ENCODE data around the gene PXK.

PXK gene

DNA sequence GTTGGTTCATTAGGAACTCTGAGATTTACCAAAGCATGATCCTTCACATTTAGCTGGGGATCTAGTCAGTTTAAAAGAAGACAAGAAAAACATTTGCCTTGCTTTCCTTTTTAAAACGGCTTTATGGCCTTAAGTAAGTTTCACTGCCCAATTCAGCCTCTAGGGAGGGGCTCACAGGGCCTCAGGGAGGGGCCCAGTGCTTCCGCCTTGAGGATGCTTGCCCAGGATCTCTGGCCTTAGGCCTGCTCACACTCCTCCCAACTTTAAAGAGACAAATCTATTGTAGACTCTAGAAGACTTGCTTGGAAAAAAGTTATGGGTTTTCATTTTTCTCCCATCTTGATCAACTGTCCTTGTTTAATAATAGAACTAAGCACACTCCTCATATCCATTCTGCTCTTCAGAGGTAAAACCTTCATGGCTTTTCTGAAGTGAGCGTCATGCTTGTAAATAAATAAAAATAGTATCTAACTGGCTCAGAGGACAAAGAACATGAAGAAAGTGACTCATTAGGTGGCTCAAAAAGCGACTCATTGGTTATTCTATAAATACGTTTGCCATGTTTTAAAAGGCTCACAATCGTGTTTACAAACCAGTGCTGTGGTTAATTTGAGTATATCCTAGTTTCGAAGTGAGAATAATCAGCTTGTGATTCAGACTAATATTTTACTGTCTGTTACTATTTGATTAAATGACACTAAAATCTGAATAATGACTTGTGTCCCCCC lies 87.3 kb downstream of the PXK start:
- H3K27ac ChIP-seq (ENCODE audit: low read depth, low read length) = no peak overlapping the region
- peaks cover 30% of the 10 kb centered on the region for H3K36me3 ChIP-seq (ENCODE audit: control insufficient read depth, insufficient read depth, low read length)
- H3K4me1 ChIP-seq (ENCODE audit: control insufficient read depth, insufficient read depth, low read length) = peaks cover 21% of the 10 kb centered on the region
- no peak overlapping the region for H3K4me3 ChIP-seq (ENCODE audit: low read depth, low read length)
- H3K9me3 ChIP-seq (ENCODE audit: control insufficient read depth, insufficient read depth, low read depth, low read length) = no peaks in the 10 kb centered on the region
- no peak overlapping the region for H3K9ac ChIP-seq (ENCODE audit: low read length)
- no peaks in the 10 kb centered on the region for H3K27me3 ChIP-seq (ENCODE audit: control insufficient read depth, insufficient read depth, low read length)

DNA sequence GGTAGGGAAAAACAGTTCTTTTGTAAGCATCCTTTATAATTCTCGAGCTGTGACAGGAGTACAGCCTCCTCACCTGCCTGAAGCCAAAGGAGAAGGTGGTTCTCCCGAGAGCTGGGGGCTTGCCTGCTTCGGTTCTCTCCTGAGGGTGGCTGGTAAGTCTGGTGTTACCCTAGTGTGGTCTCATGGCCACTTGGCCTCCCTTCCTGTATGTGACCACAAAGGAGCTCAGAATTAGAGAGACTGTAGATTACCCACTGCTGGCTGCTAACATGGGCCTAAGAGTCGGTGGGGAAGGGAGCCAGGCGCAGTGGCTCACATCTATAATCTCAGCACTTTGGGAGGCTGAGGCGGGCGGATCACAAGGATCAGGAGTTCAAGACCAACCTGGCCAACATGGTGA lies 88.3 kb downstream of the PXK start:
- Histone ChIP-seq H3K27me3 (ENCODE audit: control insufficient read depth, insufficient read depth, low read length) (no peaks in the 10 kb centered on the region), H3K4me1 (ENCODE audit: control insufficient read depth, insufficient read depth, low read length) (peaks cover 10% of the 10 kb centered on the region; the same call in 1 of the 2 replicates), H3K36me3 (ENCODE audit: control insufficient read depth, insufficient read depth, low read length) (peaks cover 40% of the 10 kb centered on the region), H3K27ac (ENCODE audit: low read depth, low read length) (no peak overlapping the region), H3K9me3 (ENCODE audit: control insufficient read depth, insufficient read depth, low read depth, low read length) (no peaks in the 10 kb centered on the region), H3K4me3 (ENCODE audit: low read depth, low read length) (no peak overlapping the region), H3K9ac (ENCODE audit: low read length) (no peak overlapping the region)

DNA sequence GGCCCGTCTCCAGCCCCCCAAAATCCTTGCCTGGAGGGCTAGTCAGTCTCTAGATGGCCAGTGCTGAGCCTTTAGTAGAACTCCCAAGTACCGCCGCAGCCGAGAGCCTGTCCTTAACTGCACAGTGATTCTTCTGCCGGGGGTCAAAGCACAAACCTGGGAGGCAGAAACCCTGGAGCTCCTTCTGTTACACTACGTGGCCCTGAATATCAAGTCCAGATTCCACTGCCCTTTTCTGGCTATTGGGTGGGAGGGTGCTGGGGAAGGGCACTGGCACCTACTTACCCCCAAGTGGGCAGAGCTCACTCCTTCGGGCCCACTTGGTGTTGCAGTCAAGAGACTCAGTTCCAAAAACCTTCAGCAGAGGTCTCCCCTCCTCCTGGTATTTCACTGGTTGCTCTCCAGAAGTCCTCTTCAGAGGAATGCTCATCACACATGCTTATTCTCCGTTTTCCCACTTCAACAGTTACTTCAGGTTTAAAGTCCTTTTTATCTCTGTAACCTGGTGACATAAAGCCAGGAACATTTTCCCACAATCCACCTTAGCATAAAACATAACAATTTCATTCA lies 90.1 kb downstream of the PXK start:
- Histone ChIP-seq H3K27me3 (ENCODE audit: control insufficient read depth, insufficient read depth, low read length) (no peaks in the 10 kb centered on the region), H3K9me3 (ENCODE audit: control insufficient read depth, insufficient read depth, low read depth, low read length) (no peaks in the 10 kb centered on the region), H3K36me3 (ENCODE audit: control insufficient read depth, insufficient read depth, low read length) (peaks cover 59% of the 10 kb centered on the region), H3K9ac (ENCODE audit: low read length) (no peak overlapping the region), H3K4me1 (ENCODE audit: control insufficient read depth, insufficient read depth, low read length) (peaks cover 5% of the 10 kb centered on the region; the same call in 1 of the 2 replicates), H3K27ac (ENCODE audit: low read depth, low read length) (no peak overlapping the region), H3K4me3 (ENCODE audit: low read depth, low read length) (no peak overlapping the region)

DNA sequence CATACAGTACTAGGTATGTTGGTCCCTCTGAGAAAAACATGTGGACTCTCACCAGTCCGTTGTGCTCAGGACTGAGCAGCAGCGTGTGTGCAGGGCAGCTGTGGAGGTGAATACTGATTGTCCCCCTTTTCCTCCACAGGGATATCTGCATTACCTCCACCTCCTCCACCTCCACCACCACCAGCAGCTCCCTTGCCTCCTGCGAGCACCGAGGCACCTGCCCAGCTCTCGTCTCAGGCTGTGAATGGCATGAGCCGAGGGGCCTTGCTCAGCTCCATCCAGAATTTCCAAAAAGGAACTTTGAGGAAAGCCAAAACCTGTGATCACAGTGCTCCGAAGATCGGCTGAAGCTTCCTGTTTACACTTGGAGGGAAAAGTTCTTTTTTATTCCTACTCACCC lies 91.9 kb downstream of the PXK start:
- H3K27me3 ChIP-seq (ENCODE audit: control insufficient read depth, insufficient read depth, low read length) = no peaks in the 10 kb centered on the region
- H3K27ac ChIP-seq (ENCODE audit: low read depth, low read length) = no peak overlapping the region
- H3K9ac ChIP-seq (ENCODE audit: low read length) = no peak overlapping the region
- H3K36me3 ChIP-seq (ENCODE audit: control insufficient read depth, insufficient read depth, low read length) = peaks cover 76% of the 10 kb centered on the region
- H3K4me3 ChIP-seq (ENCODE audit: low read depth, low read length) = no peak overlapping the region
- H3K9me3 ChIP-seq (ENCODE audit: control insufficient read depth, insufficient read depth, low read depth, low read length) = no peaks in the 10 kb centered on the region
- H3K4me1 ChIP-seq (ENCODE audit: control insufficient read depth, insufficient read depth, low read length) = peaks cover 5% of the 10 kb centered on the region; the same call in 1 of the 2 replicates

DNA sequence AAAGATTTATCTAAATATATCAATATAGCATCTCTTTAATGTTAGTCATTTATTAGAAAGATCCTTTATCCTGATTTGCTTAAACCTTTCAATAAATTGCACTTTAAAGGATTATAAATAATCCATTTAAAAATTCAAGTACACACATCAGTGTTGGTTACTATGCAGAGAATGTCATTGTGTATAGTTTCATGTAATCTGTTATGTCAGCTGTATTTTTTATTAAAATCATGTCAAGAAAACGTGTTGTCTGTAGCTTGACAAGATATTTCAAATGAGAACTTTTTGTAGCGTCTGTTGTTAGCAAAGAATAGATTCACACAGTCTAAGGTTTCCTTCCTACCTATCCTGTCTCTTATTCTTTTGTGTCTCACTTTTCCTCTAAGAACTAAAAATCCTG lies 93.1 kb downstream of the PXK start:
- Histone ChIP-seq H3K9ac (ENCODE audit: low read length) (no peak overlapping the region), H3K27me3 (ENCODE audit: control insufficient read depth, insufficient read depth, low read length) (no peaks in the 10 kb centered on the region), H3K36me3 (ENCODE audit: control insufficient read depth, insufficient read depth, low read length) (peaks cover 88% of the 10 kb centered on the region), H3K9me3 (ENCODE audit: control insufficient read depth, insufficient read depth, low read depth, low read length) (no peaks in the 10 kb centered on the region), H3K27ac (ENCODE audit: low read depth, low read length) (no peak overlapping the region), H3K4me3 (ENCODE audit: low read depth, low read length) (no peak overlapping the region), H3K4me1 (ENCODE audit: control insufficient read depth, insufficient read depth, low read length) (peaks cover 5% of the 10 kb centered on the region; the same call in 1 of the 2 replicates)

DNA sequence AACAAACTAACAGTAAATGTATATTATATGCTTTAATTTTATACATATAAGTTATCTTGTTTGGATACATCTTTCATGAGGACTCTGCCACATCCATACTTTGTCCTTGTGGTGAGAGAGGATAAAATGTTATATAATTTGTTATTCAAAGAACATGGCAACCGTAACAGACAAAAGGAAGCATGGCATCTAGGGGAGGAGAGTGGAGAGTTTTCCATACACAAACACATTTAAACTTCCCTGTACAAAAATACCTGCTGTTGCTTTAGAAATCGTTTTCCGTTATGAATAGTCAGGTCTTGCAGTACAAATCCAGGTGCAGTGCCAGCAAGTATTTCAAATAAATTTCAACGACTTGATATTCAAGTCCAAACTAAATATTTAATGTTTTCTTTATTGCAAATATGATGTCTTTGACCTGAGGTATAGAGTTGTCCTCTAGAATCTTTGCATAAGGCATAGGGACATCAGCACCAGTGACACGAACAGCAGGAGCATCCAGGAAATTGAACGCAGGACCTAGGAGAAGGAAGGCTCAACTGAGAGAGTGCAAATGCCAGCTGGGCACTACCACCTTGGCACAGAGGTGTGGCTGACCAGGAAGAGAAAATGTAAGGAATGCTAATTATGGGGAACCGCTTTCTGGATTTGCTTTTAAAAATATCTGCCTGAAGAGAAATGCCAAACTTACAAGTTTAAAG lies 95.1 kb downstream of the PXK start:
- Histone ChIP-seq H3K36me3 (ENCODE audit: control insufficient read depth, insufficient read depth, low read length) (peaks cover 91% of the 10 kb centered on the region), H3K27me3 (ENCODE audit: control insufficient read depth, insufficient read depth, low read length) (no peaks in the 10 kb centered on the region), H3K27ac (ENCODE audit: low read depth, low read length) (no peak overlapping the region), H3K9me3 (ENCODE audit: control insufficient read depth, insufficient read depth, low read depth, low read length) (no peaks in the 10 kb centered on the region), H3K4me3 (ENCODE audit: low read depth, low read length) (no peak overlapping the region), H3K4me1 (ENCODE audit: control insufficient read depth, insufficient read depth, low read length) (peaks cover 5% of the 10 kb centered on the region; the same call in 1 of the 2 replicates), H3K9ac (ENCODE audit: low read length) (no peak overlapping the region)

DNA sequence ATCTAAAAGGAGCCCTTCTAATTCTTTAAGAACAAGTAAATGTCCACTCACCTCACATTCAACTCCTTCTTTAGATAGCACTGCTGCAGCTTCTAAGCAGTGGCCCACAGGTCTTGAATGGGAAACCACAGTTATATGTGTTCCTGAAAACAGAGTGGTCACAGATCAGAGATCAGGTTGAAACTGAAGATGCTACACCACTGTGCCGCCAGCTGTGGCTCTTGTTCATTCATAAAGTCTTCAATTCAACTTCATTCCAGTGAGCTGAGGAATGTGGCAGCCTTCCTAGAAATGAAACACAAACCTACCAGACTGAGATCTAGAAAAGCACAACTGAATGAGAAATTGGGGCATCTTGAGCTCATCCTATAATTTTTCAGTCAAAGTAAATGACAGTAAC lies 97.0 kb downstream of the PXK start:
- H3K27me3 ChIP-seq (ENCODE audit: control insufficient read depth, insufficient read depth, low read length) = no peaks in the 10 kb centered on the region
- no peak overlapping the region for H3K27ac ChIP-seq (ENCODE audit: low read depth, low read length)
- no peaks in the 10 kb centered on the region for H3K9me3 ChIP-seq (ENCODE audit: control insufficient read depth, insufficient read depth, low read depth, low read length)
- peaks cover 76% of the 10 kb centered on the region for H3K36me3 ChIP-seq (ENCODE audit: control insufficient read depth, insufficient read depth, low read length)
- no peak overlapping the region for H3K9ac ChIP-seq (ENCODE audit: low read length)
- H3K4me3 ChIP-seq (ENCODE audit: low read depth, low read length) = no peak overlapping the region
- H3K4me1 ChIP-seq (ENCODE audit: control insufficient read depth, insufficient read depth, low read length) = peaks cover 8% of the 10 kb centered on the region

DNA sequence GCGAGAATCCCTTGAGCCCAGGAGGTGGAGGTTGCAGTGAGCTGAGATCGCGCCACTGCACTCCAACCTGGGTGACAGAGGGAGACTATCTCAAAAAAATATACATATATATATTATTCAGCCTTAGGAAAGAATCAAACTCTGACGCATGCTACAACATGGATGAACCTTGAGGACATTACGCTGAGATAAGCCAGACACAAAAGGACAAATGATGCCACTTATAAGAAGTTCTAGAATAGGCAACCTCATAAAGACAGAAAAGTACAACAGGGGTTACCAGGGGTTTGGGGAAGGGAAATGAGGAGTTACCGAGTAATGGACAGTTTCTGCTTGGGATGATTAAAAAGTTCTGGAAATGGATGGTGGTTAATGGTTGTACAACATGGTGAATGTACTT lies 100.2 kb downstream of the PXK start:
- H3K9me3 ChIP-seq (ENCODE audit: control insufficient read depth, insufficient read depth, low read depth, low read length) = no peaks in the 10 kb centered on the region
- peaks cover 44% of the 10 kb centered on the region for H3K36me3 ChIP-seq (ENCODE audit: control insufficient read depth, insufficient read depth, low read length)
- no peaks in the 10 kb centered on the region for H3K27me3 ChIP-seq (ENCODE audit: control insufficient read depth, insufficient read depth, low read length)
- peaks cover 37% of the 10 kb centered on the region for H3K4me1 ChIP-seq (ENCODE audit: control insufficient read depth, insufficient read depth, low read length)
- peak overlapping the region; percentile 95 for H3K4me3 ChIP-seq (ENCODE audit: low read depth, low read length)
- H3K27ac ChIP-seq (ENCODE audit: low read depth, low read length) = peak overlapping the region; percentile 96
- H3K9ac ChIP-seq (ENCODE audit: low read length) = peak overlapping the region; percentile 97

DNA sequence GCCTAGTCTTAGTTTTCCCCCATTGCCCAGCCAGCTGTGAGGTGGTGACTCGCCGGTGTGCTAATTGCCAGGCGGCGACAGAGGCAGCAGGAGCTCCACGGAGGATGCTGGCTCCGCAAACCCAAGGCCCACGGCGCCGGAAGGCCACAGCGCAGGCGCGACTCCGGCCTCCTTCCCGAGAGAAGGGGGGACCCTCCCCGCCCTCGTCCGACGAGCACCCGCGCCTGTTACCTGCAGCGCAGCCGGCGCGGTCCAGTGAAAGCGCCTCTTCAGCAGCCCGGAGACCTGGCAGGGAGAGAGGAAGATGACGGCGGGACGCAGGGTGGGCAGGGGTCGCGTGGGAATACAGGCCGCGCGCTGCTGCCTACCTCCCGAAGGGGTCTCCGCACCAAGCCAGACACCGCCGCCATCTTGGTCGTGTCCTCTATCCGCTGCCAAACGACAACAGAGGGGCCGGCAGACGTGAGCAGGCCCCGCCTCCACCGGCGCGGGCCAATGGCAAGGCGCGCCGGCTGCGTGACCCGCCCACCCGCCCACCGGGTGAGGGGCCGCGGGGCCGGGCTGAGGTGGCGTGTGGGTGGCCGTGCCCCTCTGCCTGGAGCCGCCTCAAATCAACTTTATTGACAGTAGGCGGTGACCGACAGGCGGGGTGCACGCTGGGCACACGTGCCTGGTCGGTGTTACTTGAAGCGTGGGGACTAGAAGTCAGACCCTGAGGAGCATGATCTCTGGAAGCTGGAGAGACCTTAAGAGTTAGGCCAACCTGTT lies 100.9 kb downstream of the PXK start, which contains the start of gene PDHB:
Gene PDHB, minus strand, starts transcription at position 433 of the 768 bp plus-strand sequence. Its CDS starts 23 bp downstream, at position 410.
- peak within 1 kb of the TSS; percentile 97 for H3K9ac ChIP-seq (ENCODE audit: low read length)
- H3K27me3 ChIP-seq (ENCODE audit: control insufficient read depth, insufficient read depth, low read length) = no peaks in the 10 kb centered on the region
- peaks cover 37% of the 10 kb centered on the region for H3K36me3 ChIP-seq (ENCODE audit: control insufficient read depth, insufficient read depth, low read length)
- peak within 1 kb of the TSS; percentile 96 for H3K27ac ChIP-seq (ENCODE audit: low read depth, low read length)
- H3K9me3 ChIP-seq (ENCODE audit: control insufficient read depth, insufficient read depth, low read depth, low read length) = no peaks in the 10 kb centered on the region
- peaks cover 37% of the 10 kb centered on the region for H3K4me1 ChIP-seq (ENCODE audit: control insufficient read depth, insufficient read depth, low read length)
- H3K4me3 ChIP-seq (ENCODE audit: low read depth, low read length) = peak within 1 kb of the TSS; percentile 95

DNA sequence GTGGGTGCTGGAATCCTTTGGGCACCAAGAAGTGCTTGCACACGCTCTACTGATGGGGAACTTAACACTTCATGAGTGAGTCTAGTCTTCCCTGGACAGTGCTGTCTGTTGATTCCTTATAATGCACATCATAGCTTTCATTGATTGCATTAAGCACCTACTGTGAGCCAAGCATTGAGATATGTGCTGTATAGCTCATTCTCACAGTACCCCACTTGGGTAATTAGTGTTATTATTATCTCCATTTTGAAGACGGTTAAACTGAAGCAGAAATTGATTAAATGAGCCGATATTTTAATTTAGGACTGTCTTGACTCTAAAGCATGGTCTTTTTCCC lies 101.4 kb downstream of the PXK start:
- Histone ChIP-seq H3K36me3 (ENCODE audit: control insufficient read depth, insufficient read depth, low read length) (peaks cover 31% of the 10 kb centered on the region), H3K4me3 (ENCODE audit: low read depth, low read length) (peak overlapping the region; percentile 51), H3K27ac (ENCODE audit: low read depth, low read length) (peak overlapping the region; percentile 77; the same call in 1 of the 2 replicates), H3K27me3 (ENCODE audit: control insufficient read depth, insufficient read depth, low read length) (no peaks in the 10 kb centered on the region), H3K9me3 (ENCODE audit: control insufficient read depth, insufficient read depth, low read depth, low read length) (no peaks in the 10 kb centered on the region), H3K4me1 (ENCODE audit: control insufficient read depth, insufficient read depth, low read length) (peaks cover 37% of the 10 kb centered on the region), H3K9ac (ENCODE audit: low read length) (peak overlapping the region; percentile 85)
